C4-2B (cell line): ENCODE measurements around the gene CHMP1A.

ENCODE experiments used
- H3K27ac ChIP-seq: fragments of 450-650 bp; 2 replicates; pipeline ENCODE4 v1.5.1; 2017
- ZFX ChIP-seq: fragments of 450-650 bp; IDR thresholded peaks from 2 replicates; pipeline ENCODE4 v1.6.1; 2017
- TF ChIP-seq, protein P1 (sequence below): fragments of 450-650 bp; conservative IDR thresholded peaks from 2 replicates; pipeline ENCODE4 v1.5.1; 2017; ENCODE audit warnings: mild to moderate bottlenecking

CHMP1A gene

GRCh38 chr16:89600427-89600826 lies 57.1 kb downstream of the CHMP1A start:
- TF ChIP-seq, protein P1, sequence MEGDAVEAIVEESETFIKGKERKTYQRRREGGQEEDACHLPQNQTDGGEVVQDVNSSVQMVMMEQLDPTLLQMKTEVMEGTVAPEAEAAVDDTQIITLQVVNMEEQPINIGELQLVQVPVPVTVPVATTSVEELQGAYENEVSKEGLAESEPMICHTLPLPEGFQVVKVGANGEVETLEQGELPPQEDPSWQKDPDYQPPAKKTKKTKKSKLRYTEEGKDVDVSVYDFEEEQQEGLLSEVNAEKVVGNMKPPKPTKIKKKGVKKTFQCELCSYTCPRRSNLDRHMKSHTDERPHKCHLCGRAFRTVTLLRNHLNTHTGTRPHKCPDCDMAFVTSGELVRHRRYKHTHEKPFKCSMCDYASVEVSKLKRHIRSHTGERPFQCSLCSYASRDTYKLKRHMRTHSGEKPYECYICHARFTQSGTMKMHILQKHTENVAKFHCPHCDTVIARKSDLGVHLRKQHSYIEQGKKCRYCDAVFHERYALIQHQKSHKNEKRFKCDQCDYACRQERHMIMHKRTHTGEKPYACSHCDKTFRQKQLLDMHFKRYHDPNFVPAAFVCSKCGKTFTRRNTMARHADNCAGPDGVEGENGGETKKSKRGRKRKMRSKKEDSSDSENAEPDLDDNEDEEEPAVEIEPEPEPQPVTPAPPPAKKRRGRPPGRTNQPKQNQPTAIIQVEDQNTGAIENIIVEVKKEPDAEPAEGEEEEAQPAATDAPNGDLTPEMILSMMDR, result no peak
- TF ChIP-seq ZFX, result no peak
- no peak overlapping the region; the same call in 1 of the 2 replicates for H3K27ac ChIP-seq

DNA sequence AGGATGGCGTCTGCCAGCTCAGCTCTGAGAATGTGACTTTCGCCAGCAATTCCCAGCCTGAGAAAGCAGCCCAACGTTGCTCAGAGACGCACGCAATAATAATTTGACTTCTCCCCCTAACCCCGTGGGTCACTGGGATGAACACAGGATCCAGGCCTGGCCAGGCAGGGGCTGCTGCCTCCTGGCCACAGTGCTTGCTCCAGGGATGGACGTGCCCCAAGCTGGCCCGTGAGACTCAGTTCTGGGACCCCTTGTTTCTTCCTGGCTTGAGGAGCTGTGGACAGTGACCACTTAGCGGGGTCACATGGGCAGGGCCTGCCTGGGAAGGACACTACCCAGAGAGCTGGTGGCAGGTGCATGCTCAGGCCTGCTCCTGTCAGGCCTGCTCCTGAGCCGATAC lies 57.6 kb downstream of the CHMP1A start:
- TF ChIP-seq ZFX, result no peak
- TF ChIP-seq, protein P1, result no peak
- no peak overlapping the region for H3K27ac ChIP-seq

GRCh38 chr16:89599451-89599858 lies 58.1 kb downstream of the CHMP1A start:
- no peak overlapping the region for H3K27ac ChIP-seq
- TF ChIP-seq, protein P1, result no peak; the same call in 1 of the 2 replicates
- TF ChIP-seq ZFX, result no peak

GRCh38 chr16:89598199-89598598 lies 59.3 kb downstream of the CHMP1A start:
- no peak overlapping the region for H3K27ac ChIP-seq
- no peak for TF ChIP-seq ZFX

- TF ChIP-seq, protein P1, result no peak
- TF ChIP-seq ZFX, result no peak
- no peak overlapping the region for H3K27ac ChIP-seq
Measured at GRCh38 chr16:89596957-89597649, 60.4 kb downstream of the CHMP1A start.

- no peak overlapping the region for H3K27ac ChIP-seq
- no peak for TF ChIP-seq ZFX
- TF ChIP-seq, protein P1, result no peak
Measured at GRCh38 chr16:89596061-89596689, 61.3 kb downstream of the CHMP1A start.

DNA sequence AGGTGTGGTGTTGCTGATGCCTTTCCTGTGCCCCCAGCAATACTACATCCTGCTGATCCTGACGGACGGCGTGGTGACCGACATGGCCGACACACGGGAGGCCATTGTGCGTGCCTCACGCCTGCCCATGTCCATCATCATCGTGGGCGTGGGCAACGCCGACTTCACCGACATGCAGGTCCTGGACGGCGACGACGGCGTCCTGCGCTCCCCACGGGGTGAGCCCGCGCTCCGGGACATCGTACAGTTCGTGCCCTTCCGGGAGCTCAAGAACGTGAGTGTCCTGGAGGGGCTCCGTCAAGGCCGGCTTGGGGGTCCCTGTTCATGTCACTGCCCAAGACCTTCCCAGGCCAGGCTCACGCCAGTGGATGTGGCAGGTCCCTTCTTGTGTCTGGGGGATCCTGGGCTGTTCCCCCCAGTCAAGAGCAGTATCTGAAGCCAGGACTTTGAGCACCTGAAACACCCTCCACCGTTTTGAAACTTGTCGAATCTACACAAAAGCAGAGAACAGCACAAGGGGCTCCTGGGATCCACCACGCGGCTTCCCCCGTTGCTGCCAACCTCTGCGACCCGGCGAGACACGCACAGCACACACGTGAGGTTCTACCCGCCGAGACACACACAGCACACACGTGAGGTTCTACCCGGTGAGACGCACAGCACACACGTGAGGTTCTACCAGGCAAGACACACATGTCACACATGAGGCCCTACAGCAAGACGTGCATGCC lies 62.0 kb downstream of the CHMP1A start:
- TF ChIP-seq, protein P1, result no peak
- no peak for TF ChIP-seq ZFX
- no peak overlapping the region for H3K27ac ChIP-seq
